IPS DF 4.7 (cell line): Measurements from ENCODE around the gene STX1B.
"Not testable (repeated sequence)": the region's sequence is repeated elsewhere in the genome, so short reads cannot be mapped to it uniquely, and the experiment has no call there.

Source experiments
- DNase-seq: peaks from one replicate; pipeline ENCODE4 v3.0.0-alpha.2; 2013; ENCODE audit warnings: low spot score; ENCODE audit errors: extremely low read depth

The STX1B gene

GRCh38 chr16:31016018-31016417 lies 5.6 kb upstream of the STX1B start:
- no peak for DNase-seq

DNA sequence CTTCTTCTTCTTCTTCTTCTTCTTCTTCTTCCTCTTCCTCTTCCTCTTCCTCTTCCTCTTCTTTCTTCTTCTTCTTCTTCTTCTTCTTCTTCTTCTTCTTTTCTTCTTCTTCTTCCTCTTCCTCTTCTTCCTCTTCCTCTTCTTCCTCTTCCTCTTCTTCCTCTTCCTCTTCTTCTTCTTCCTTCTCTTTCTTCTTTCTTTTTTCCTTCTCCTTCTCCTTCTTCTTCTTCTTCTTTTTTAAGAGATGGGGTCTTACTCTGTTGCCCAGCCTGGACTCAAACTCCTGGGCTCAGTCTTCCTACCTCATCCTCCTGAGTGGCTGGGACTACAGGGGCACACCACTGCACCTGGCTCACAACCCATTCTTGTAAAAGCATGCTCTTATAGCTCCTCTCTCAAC lies 2.9 kb upstream of the STX1B start:
- DNase-seq: not testable (repeated sequence)

GRCh38 chr16:31011815-31012214 lies 1.4 kb upstream of the STX1B start:
- not testable (repeated sequence) for DNase-seq

DNA sequence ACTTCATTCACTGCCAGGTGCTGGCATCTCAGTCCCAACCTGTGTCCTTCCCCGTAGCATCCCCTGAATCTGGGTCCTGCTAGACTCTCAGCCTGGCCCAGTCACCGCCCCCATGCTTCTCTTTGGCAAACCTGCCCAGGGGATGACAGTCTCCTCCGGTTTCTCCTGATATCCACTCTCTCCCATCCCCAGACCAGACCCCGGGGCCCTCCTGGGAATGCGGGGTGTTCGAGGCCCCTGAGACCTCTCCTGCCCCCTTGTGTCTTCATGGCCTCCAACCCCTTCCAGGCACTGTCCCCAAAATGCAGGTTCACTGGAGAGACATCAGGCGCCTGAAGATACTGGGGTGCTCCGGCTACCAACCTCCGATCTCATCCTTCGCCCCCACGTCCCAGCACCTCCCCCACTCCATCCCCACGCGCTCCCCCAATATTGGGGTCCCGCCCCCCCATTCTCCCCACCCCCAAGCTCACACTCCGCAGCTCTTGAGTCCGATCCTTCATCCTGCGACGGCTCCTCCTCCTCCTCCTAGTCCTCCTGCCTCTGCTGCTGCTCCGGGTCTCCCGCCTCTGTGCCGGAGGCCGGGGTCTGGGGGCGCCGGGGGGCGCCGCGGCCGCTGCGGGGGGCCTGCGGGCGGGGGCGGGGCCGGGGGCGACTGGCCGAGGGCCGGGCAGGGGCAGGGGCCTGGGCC lies 399 bp downstream of the STX1B start:
- no peak for DNase-seq

DNA sequence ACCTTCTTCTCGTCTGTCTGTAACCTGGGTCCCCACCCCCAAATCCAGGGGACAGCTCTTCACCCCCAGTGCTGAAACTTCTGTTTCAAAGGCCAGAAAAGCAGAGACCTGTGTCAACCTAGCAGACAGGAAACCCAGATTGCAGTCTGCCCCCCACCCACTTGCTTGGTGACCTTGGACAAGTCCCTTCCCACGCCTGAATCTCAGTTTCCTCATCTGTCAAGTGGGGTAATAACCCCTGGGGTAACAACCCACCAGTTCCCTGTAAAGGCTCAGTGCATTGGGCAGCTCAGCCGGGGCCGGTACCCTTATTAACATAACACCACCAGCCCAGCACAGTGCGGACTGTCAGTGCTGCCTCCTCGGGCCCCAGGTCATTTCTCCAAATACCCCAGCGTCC lies 1.3 kb downstream of the STX1B start:
- no peak for DNase-seq

- no peak for DNase-seq
Measured at GRCh38 chr16:31008551-31008950, 1.9 kb downstream of the STX1B start.

DNA sequence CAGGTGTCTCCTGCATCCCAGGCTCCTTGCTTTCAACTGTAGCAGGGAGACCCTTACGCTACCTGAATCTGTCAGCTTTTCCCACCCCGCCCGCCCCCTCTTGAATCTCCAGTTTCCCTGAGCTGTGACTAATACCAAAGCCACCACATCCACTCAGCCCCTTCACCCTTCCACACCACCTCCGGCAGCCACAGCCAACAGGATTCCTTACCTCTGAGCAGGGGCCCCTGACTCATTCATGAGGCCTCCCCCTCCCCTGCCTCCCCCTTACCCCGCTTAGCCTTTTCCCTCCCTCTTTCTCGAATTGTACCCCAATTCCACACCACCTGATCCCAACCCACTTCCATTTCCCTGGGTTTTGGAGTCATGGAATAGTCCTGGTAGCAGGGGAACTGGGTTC lies 2.3 kb downstream of the STX1B start:
- no peak for DNase-seq

DNA sequence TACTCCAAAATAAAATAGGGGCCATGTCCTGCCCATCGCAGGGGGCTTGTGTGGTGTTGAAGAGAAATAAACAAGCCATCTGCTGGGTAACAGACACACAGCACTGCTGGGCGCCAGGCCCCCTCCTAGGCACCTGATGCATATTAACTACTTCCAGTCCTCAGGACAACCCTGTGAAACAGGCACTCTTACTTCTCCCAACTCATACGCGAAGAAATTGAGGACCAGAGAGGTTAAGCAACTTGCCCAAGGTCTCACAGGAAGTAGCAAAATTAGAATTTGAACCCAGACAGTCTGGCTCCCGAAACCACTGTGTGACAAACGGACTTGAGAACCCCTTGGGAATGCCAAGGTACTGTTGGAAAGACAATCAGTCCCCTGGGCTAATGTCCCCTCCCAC lies 2.8 kb downstream of the STX1B start:
- DNase-seq: no peak

GRCh38 chr16:31006589-31006988 lies 3.8 kb downstream of the STX1B start:
- no peak for DNase-seq

DNA sequence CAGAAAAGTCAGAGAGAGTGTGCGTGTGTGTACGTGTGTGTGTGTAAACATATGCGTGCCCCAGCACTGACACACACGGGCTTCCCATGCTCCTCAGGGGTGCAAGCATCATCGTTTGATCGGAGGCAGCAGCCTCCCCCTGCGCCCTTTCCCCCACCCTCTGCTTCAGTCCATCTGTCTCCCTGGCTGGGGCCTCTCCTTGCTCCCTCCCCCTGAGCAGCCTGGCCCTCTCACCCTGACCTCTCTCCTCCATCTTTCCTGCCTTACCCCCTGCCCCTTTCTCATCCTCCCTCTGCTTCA lies 4.4 kb downstream of the STX1B start:
- no peak for DNase-seq

GRCh38 chr16:31005350-31006085 lies 4.9 kb downstream of the STX1B start:
- DNase-seq: no peak

GRCh38 chr16:31004658-31005057 lies 5.8 kb downstream of the STX1B start:
- no peak for DNase-seq

- DNase-seq: no peak
Measured at GRCh38 chr16:31003744-31004143, 6.7 kb downstream of the STX1B start.

DNA sequence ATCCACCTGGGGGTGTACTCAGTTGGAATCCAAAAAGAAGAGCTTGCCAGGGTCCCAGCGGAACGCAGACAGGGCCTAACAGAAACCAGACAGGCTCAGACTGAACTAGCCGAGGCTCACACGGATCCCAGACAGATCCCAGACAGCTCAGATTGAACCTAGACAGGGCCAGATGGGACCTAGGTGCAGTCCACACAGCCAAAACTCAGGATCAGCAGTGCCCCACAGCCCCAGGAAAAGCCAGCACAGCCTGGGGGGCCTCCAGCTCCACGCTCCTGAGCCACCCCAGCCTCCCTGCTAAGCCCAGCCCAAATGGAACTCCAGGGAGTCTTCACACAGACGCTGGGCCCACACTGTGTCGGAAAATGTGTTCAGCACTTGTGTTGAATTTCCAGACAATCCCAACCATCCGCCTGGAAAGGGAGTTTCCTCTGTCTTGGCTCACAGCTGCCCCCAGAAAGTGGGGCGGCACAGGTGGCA lies 7.5 kb downstream of the STX1B start:
- no peak for DNase-seq

DNA sequence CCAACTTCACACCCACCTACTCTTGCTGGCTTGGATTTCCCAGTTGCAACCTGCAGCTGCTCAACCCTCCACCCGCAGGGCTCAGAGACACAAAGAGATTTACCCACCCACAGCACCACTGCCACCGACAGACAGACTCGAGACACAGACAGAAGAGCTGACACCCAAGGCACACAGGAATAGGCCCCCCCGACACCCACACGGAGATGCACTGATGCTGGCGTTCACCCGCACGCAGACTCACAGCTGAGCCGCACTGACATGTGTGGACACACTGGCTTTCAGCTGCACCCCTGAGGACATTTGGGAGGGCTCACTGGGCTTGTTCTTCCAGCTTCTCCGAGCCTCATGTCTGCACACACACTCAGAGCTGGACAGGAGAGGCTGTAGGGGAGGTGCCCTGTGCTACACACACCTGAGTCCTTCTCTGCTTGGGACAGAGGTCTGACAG lies 8.2 kb downstream of the STX1B start:
- DNase-seq: no peak

DNA sequence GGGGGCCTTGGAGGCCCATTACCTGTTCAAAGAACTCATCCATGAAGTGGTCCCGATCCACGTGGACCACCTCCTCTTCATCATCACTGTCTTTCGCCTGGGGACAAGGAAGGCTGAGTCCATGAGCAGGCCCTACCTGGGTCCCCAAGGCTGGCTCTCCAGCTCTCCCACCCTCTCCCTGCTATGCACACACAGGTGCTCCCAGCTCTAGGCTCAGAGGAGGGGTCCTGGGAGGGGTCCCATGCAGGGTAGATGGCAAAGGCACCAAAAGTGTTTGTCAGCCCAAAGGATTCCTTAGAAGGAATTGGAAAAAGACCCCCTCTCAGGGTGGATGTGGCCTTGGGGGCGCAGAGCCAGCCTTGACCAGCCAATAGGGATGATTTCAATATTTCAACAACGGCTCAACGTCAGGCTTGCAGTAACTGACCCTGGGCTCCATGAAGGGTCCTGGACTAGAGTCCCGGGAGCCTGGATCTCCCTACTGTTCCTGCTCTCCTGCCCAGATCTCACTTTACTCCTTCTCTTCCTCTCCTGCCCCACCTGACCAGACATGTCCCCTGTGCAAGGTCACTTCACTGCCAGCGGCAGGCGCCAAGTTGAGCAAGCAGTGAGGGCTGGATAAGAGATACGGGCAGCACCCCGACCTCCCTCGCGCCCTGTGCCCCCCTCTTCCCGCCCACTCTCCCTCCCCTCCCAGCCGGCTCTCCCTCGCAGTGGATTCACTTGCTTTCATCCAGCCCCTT lies 8.8 kb downstream of the STX1B start:
- DNase-seq: no peak

GRCh38 chr16:31000671-31001382 lies 9.6 kb downstream of the STX1B start:
- no peak for DNase-seq

DNA sequence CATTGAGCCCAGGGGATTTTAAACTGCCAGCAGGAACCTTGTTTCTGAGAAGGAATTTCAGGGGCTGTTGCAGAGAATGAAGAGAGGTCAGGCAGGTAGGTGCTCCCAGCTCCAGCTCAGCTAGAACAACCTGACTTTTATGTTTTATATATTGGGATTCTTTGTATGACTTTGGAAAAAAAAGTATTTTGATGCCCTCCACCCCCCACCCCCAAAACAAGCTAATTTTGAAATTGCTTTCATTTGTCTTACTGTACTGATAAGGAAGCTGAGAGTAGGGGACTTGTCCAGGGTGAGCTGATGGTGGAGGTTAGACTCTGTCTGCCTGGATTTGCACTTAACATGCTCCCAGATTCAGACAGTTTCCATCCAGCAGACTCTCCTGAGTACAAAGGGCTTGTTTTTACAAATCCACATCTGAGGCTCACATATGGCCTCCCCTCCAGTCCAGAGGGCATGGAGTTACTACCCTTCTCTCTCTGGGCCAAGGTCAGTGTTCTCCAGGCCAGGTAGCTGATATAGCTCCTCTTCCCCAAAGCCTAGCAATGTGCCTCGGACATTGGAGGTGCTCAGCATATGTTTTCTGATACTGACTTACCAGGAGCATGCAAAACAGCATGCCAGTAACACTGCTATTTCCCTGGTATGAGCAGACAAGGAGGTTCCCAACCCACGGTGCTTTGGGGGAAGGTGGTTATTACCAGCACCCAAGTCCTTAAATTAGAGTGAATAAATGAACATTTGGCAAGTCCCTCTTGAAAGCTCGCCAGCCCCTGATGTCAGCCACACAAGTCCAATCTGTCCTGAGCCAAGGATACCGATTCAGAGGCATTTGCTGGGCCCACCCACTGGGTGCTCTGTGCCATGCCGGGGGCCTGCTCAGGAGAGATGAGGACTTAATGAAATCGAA lies 11.3 kb downstream of the STX1B start:
- DNase-seq: no peak

DNA sequence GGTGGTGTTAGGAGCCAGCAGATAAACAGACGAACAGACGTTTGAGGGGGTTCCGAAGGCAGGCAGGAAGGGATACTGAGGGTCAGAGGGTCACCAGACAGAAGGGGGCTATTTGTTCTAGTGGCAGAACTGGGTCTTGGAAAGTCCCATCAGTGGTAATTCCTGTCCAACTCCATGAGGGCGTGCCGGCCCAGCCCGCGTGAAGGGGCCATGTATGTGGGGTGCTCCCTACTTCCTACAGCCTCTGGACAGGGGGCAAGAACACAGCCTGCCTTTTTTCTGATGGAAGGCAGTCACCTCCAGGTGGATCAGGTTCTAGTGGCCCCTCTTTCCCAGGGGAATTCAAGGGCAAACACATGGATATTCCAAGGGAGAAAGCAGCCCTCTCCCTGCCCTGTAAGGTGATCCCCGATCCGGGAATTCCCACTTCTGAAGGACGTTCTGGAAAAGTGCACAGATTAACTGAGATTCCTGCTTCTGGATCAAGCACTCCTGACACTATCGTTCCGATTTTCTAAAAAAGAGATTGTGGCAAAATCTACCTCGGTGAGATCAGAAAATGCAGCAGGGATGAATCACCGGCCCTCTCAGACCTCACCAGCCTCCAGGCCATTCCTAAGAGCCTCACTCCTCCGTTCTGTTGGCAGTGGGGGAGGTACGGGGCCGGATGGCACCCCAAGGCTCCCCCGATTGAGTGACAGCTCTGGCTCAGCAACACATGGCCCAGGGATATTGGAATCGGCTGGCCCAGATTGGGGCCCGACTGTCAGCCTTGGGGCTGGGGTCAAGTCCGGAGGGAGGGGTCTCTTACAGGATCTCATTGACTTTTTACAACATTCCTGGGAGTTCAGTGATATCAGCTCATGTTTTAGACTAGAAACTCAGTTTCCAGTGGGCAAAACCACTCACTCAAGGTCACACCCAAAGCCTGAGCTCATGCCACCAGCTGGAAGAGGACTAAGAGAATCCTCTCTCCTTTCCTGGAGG lies 12.4 kb downstream of the STX1B start:
- DNase-seq: no peak
